Measurements from ENCODE around the gene MT1M.
"Not testable (repeated sequence)": the region's sequence is repeated elsewhere in the genome, so short reads cannot be mapped to it uniquely, and the experiment has no call there.

DNA sequence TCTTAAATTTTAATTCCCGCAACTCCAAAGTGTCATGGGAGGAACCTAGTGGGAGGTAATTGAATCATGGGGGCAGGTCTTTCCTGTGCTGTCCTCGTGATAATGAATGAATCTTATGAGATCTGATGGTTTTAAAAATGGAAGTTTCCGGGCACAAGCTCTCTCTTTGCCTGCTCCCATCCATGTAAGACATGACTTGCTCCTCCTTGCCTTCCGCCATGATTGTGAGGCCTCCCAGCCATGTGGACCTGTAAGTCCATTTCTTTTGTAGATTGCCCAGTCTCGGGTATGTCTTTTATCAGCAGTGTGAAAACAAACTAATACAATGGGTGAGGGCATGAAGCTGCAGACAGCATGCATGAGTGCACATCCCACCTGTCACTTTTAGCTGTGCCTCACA is 9.3 kb upstream of the MT1M start:
- TF ChIP-seq POLR2AphosphoS5 (IDR thresholded peaks at IDR 0.05; ENCODE audit: low read depth, low read length); EZH2phosphoT487 (IDR thresholded peaks at IDR 0.05; ENCODE audit: borderline replicate concordance); EZH2 (IDR thresholded peaks at IDR 0.05); RAD21 (IDR thresholded peaks at IDR 0.05; ENCODE audit: low read depth); ZFX (IDR thresholded peaks at IDR 0.05); POLR2A (IDR thresholded peaks at IDR 0.05; ENCODE audit: borderline replicate concordance, extremely low read depth, insufficient read depth, insufficient read length); SP1 (IDR thresholded peaks at IDR 0.05; ENCODE audit: low read depth); YY1 (IDR thresholded peaks at IDR 0.05; ENCODE audit: extremely low read depth, insufficient replicate concordance, low read depth, low read length); SIN3A (IDR thresholded peaks at IDR 0.05; ENCODE audit: low read depth): not testable (repeated sequence)
- TF ChIP-seq, protein P1, sequence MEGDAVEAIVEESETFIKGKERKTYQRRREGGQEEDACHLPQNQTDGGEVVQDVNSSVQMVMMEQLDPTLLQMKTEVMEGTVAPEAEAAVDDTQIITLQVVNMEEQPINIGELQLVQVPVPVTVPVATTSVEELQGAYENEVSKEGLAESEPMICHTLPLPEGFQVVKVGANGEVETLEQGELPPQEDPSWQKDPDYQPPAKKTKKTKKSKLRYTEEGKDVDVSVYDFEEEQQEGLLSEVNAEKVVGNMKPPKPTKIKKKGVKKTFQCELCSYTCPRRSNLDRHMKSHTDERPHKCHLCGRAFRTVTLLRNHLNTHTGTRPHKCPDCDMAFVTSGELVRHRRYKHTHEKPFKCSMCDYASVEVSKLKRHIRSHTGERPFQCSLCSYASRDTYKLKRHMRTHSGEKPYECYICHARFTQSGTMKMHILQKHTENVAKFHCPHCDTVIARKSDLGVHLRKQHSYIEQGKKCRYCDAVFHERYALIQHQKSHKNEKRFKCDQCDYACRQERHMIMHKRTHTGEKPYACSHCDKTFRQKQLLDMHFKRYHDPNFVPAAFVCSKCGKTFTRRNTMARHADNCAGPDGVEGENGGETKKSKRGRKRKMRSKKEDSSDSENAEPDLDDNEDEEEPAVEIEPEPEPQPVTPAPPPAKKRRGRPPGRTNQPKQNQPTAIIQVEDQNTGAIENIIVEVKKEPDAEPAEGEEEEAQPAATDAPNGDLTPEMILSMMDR (IDR thresholded peaks at IDR 0.05 in 2 of 3, conservative IDR thresholded peaks at IDR 0.05 in 1 of 3; ENCODE audit: borderline replicate concordance in 1 of 3, insufficient read depth in 1 of 3, low read depth in 2 of 3, low read length in 2 of 3), result not testable (repeated sequence)
- TF ChIP-seq, protein P2, sequence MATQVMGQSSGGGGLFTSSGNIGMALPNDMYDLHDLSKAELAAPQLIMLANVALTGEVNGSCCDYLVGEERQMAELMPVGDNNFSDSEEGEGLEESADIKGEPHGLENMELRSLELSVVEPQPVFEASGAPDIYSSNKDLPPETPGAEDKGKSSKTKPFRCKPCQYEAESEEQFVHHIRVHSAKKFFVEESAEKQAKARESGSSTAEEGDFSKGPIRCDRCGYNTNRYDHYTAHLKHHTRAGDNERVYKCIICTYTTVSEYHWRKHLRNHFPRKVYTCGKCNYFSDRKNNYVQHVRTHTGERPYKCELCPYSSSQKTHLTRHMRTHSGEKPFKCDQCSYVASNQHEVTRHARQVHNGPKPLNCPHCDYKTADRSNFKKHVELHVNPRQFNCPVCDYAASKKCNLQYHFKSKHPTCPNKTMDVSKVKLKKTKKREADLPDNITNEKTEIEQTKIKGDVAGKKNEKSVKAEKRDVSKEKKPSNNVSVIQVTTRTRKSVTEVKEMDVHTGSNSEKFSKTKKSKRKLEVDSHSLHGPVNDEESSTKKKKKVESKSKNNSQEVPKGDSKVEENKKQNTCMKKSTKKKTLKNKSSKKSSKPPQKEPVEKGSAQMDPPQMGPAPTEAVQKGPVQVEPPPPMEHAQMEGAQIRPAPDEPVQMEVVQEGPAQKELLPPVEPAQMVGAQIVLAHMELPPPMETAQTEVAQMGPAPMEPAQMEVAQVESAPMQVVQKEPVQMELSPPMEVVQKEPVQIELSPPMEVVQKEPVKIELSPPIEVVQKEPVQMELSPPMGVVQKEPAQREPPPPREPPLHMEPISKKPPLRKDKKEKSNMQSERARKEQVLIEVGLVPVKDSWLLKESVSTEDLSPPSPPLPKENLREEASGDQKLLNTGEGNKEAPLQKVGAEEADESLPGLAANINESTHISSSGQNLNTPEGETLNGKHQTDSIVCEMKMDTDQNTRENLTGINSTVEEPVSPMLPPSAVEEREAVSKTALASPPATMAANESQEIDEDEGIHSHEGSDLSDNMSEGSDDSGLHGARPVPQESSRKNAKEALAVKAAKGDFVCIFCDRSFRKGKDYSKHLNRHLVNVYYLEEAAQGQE (IDR thresholded peaks at IDR 0.05; ENCODE audit: low read depth), result not testable (repeated sequence)
- TF ChIP-seq, protein P3, sequence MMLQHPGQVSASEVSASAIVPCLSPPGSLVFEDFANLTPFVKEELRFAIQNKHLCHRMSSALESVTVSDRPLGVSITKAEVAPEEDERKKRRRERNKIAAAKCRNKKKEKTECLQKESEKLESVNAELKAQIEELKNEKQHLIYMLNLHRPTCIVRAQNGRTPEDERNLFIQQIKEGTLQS (IDR thresholded peaks at IDR 0.05), result not testable (repeated sequence)
